PFSK-1 (cell line): ENCODE results near the gene STRN.

Experiments used
- FOXP2 ChIP-seq: optimal IDR thresholded peaks from 2 replicates; pipeline ENCODE3; 2011; ENCODE audit warnings: borderline replicate concordance, control low read depth, inconsistent platforms; ENCODE audit not compliant: insufficient read depth; ENCODE audit errors: extremely low read length, extremely low read depth
- POLR2AphosphoS5 ChIP-seq: IDR thresholded peaks from 2 replicates; pipeline ENCODE4 v1.6.1; 2012; ENCODE audit warnings: low read depth, mild to moderate bottlenecking, control low read depth, low read length, moderate library complexity
- SIN3A ChIP-seq: IDR thresholded peaks from 2 replicates; pipeline ENCODE4 v1.6.1; 2012; ENCODE audit warnings: mild to moderate bottlenecking, low read length, moderate library complexity, borderline replicate concordance; ENCODE audit not compliant: insufficient read depth
- TAF1 ChIP-seq: IDR thresholded peaks from 2 replicates; pipeline ENCODE4 v1.6.1; 2012; ENCODE audit warnings: low read length, control low read depth, borderline replicate concordance; ENCODE audit not compliant: insufficient read depth
- TF ChIP-seq, protein P1 (sequence below), 2 experiments: IDR thresholded peaks; 2 replicates each; pipeline versions ENCODE4 v1.6.1 to v1.8.0; 2011 to 2012; ENCODE audit warnings: low read depth in 2 of 2, low read length in 2 of 2, control low read depth in 1 of 2, inconsistent platforms in 1 of 2, mild to moderate bottlenecking in 1 of 2, moderate library complexity in 1 of 2; ENCODE audit not compliant: insufficient read depth in 1 of 2

Gene STRN

GRCh38 chr2:36843838-36844237 lies 122.5 kb downstream of the STRN start:
- TF ChIP-seq FOXP2 (no peak), SIN3A (no peak), TAF1 (no peak), POLR2AphosphoS5 (no peak)
- TF ChIP-seq, protein P1, sequence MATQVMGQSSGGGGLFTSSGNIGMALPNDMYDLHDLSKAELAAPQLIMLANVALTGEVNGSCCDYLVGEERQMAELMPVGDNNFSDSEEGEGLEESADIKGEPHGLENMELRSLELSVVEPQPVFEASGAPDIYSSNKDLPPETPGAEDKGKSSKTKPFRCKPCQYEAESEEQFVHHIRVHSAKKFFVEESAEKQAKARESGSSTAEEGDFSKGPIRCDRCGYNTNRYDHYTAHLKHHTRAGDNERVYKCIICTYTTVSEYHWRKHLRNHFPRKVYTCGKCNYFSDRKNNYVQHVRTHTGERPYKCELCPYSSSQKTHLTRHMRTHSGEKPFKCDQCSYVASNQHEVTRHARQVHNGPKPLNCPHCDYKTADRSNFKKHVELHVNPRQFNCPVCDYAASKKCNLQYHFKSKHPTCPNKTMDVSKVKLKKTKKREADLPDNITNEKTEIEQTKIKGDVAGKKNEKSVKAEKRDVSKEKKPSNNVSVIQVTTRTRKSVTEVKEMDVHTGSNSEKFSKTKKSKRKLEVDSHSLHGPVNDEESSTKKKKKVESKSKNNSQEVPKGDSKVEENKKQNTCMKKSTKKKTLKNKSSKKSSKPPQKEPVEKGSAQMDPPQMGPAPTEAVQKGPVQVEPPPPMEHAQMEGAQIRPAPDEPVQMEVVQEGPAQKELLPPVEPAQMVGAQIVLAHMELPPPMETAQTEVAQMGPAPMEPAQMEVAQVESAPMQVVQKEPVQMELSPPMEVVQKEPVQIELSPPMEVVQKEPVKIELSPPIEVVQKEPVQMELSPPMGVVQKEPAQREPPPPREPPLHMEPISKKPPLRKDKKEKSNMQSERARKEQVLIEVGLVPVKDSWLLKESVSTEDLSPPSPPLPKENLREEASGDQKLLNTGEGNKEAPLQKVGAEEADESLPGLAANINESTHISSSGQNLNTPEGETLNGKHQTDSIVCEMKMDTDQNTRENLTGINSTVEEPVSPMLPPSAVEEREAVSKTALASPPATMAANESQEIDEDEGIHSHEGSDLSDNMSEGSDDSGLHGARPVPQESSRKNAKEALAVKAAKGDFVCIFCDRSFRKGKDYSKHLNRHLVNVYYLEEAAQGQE (IDR thresholded peaks at IDR 0.05; ENCODE audit: insufficient read depth in 1 of 2, low read depth in 2 of 2, low read length in 2 of 2), result no peak

- TF ChIP-seq, protein P1 (IDR thresholded peaks at IDR 0.05; ENCODE audit: insufficient read depth in 1 of 2, low read depth in 2 of 2, low read length in 2 of 2), result no peak
- TF ChIP-seq TAF1, result no peak
- TF ChIP-seq POLR2AphosphoS5, result no peak
- no peak for TF ChIP-seq SIN3A
- no peak for TF ChIP-seq FOXP2
Measured at GRCh38 chr2:36839976-36840617, 126.2 kb downstream of the STRN start.

GRCh38 chr2:36834731-36835524 lies 131.4 kb downstream of the STRN start:
- TF ChIP-seq FOXP2 (no peak), POLR2AphosphoS5 (no peak), TAF1 (no peak), SIN3A (no peak)
- TF ChIP-seq, protein P1 (IDR thresholded peaks at IDR 0.05; ENCODE audit: insufficient read depth in 1 of 2, low read depth in 2 of 2, low read length in 2 of 2), result no peak

GRCh38 chr2:36834203-36834602 lies 132.1 kb downstream of the STRN start:
- no peak for TF ChIP-seq POLR2AphosphoS5
- TF ChIP-seq TAF1, result no peak

DNA sequence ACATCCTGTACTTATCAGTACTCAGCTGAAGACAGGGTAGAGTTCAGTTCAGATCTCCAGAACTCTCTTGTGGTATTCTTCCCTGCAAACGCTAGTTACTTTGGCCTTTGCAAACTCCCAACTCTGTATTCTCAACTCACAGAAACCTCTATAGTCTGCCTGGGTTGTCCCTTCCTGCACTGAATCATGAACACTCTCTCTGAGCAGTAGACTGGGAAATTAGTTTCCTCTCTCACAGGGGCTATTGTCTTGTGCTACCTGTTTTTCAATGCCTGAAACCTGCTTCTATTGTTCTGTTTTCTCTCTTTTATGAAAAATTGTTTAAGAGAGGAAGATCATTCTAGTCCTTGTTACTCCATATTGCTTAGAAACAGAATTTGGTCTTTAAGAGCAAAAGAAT lies 135.2 kb downstream of the STRN start:
- TF ChIP-seq SIN3A, result no peak
- TF ChIP-seq TAF1, result no peak

- TF ChIP-seq POLR2AphosphoS5 (no peak), SIN3A (no peak)
- TF ChIP-seq, protein P1 (IDR thresholded peaks at IDR 0.05; ENCODE audit: insufficient read depth in 1 of 2, low read depth in 2 of 2, low read length in 2 of 2), result no peak
Measured at GRCh38 chr2:36824273-36824672, 142.1 kb downstream of the STRN start.
